HG02571 (cell line): Measurements from ENCODE around the gene ME3.

Experiments
- ATAC-seq: cut with Tn5 transposase; IDR thresholded peaks from one replicate; pipeline ENCODE4 v1.9.1; 2021; ENCODE audit warnings: mild to moderate bottlenecking, moderate library complexity; ENCODE audit not compliant: unreplicated experiment

ME3 gene

GRCh38 chr11:86693518-86693917, 21.1 kb upstream of the ME3 start:
- ATAC-seq, result no peak

GRCh38 chr11:86692746-86693145, 20.3 kb upstream of the ME3 start:
- no peak for ATAC-seq

DNA sequence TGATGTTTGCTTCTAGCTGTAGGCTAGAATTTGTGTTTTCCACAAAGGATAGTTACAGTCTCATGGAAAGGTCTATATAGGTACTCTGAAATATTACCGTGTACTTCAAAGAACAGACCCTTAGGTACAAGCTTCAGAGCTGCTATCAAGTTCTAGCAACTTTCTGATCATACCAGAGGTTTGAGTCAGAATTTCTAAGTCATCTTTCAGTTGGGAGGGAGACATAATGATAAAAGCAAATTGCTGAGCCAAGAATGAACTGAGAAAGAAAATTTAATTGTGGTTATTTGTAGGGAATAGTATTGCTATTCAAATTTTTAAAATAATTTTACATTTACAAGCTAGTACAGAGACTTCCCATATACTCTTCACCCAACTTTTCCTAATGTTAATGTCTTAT, 19.9 kb upstream of the ME3 start:
- ATAC-seq, result no peak

DNA sequence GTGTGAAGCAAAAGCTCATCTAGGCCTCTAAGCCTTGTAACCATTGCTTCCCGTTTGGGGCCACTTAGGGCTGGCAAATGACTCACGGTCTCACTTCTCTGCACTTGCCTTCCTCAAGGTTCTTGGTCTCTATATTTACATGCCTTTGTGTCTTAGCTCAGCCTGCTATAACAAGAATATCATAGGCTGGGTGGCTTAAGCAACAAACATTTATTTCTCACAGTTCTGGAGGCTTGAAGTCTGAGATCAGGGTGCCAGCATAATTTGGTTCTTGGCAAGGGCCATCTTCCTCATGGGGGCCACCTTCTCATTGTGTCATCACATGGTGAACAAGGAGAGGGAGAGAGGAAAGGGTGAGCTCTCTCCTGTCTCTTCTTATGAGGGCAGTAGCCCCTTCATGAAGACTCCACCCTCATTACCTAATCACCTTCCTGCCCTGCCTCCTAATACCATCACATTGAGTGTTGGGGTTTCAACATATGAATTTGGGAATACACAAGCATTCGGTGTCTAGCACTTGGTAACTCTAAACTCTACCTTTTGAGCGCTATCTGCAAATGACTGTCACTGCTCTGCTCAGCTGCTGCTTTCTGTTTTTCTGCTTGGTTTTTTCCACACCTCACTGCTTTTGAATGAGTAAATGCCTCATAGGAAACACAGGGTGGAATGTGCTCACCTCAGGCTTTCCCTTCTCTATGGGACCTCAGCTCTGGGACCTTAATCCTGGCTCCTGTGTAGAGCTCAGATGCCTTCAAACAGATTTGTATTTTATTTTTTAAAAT, 16.2 kb upstream of the ME3 start:
- ATAC-seq, result peak; percentile 54

DNA sequence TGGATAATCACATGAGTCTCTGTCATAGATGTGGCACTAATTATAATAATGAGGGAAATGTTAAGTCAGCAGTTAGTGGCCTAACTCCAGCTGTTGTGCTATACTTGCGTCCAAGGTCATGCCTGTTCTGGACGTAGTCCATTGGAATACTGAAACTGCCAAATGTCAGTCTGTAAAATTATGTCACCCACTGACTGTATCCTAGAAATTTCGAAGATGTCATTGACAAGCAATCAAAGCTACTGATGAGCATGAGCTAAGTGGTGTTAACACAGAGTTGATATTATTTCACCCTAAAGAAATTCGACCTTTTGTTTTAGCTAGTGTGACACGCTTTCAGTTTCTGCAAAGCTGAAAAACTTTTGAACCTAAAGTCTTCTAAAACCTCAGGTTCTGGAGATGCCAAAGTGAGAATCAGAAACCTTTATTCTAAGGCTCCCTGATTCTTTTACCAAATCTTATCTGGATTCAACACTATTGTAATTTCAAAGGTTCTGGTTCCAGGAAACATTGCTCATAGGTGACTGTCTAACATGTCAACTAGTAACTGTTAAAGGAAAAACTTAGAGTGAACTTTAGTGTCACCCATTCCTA, 14.9 kb upstream of the ME3 start:
- ATAC-seq, result no peak

DNA sequence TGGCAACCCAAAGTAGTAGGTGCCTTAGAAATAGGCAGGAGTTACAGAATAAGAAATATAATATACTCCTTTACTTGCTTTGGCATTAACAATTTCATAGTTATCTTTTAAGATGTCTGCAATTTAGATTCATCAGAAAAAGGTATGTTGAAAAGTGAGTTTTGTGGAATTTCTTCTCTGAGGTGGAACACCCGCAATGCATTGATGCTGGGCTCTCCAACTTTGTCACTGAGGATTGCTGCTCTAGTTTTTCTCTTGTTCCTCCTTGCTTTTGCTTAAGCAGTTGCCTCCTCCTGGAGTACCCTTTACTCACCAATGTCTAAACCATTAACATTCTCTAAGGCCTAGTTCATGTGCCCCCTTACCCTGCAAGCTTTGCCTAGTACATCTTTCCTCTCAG, 14.1 kb upstream of the ME3 start:
- ATAC-seq, result no peak

DNA sequence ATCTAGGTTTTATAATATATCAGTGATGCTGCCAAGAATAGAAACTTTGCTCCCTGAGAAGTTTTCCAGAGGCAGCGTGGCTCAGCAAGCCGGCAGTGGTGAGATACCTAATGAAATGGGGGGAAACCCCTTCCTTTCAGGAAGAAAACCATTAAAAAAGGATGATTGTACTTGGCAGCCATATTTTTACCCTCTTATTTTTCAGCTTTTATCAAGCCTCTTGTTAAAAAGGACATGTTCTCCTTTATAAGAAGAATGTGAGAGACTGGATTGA, 9.0 kb upstream of the ME3 start:
- no peak for ATAC-seq

- no peak for ATAC-seq
Measured at GRCh38 chr11:86680716-86681482, 8.5 kb upstream of the ME3 start.

DNA sequence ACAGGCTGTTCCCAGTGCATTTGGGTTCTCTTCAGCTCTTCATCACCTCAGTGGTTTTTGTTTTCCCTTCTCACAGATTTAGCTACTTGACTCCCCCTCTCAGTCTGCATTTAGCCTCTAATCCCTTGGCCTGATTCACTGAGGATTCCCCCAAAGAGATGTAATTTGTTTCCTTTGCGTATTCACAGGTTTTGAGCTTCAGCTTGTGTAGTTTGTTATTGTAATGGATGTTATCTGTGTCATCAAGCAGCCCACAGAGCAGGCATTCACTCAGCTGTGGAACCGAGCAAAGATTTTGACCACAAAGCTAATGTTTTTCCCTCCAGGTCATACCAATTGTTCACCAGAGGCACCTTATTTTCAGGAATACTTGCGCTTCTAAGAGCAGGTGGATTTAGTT, 6.4 kb upstream of the ME3 start:
- ATAC-seq, result no peak

GRCh38 chr11:86678296-86678695, 5.9 kb upstream of the ME3 start:
- ATAC-seq, result no peak

- no peak for ATAC-seq
Measured at GRCh38 chr11:86676533-86677154, 4.2 kb upstream of the ME3 start.

DNA sequence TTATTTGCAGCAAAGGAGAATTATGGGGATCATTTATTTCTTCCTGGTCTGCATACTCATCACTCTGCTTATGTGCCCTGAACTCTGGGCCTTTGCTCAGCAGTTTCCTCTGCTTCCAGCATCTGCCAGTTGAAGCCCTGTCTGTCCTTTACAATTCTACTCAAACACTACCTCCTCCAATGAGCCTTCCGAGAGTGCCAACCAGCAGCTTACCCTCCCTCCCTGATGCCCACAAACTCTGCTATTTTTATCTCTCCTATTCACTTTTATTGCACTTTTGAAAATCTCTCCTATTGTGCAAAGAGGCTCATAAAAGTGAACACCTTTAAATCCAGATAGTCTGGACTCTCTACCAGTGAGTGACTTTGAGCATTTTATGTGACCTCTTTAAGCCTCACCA, 3.6 kb upstream of the ME3 start:
- ATAC-seq, result no peak

DNA sequence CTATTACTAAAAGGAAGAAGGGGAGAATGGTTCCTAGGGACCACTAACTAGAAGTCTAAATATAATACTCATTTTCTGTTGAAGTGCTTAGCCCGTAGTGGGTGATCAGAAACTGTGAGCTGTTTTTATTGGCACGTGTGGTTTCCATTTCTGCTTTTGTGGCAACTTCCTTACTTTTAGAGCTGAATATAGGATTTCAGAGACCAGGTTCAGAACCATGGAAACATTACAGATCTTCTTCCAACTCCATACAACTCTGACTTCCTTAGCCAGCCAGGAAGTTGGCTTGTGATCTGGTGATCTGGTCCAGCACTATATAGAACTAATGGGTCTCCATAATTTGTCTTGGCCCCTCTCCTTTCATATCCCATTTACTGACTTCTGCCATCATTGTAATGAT, 2.6 kb upstream of the ME3 start:
- ATAC-seq, result no peak

GRCh38 chr11:86673872-86674750, 1.7 kb upstream of the ME3 start:
- no peak for ATAC-seq

DNA sequence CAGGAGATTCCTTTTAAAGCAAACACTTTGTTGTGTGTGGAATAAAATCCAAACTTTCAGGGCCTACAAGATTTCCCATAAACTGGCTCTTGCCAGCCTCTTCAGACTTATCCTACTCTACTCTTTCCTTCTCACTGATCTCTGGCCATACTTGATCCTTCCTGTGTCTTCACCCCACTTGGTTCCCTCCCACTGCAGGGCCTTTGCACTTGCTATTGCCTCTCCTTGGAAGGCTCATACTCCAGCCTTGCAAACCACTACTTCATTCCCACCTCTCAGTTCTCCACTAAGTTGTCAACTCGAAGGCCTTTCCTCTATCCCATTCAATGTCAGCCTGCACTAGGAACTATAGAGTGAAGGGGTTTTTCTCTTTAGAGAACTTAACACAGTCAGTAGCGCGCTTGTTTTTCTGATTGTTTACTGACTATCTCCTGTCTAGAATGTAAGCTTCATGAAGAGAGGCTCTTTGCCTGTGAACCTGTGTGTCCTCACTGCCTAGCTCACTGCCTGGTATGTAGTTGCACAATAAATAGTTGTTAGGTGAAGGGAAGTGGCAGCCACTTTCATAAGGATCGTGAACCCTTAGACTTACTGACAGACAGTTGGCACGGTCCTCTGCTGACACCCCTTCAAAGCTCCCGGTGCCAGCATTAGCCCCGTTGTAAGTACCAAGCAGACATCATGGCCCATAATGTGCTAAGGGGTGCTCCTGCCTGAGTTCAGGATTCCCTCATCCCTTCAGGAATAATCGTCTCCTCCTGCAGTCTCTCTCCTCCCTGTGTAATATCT, 833 bp upstream of the ME3 start:
- no peak for ATAC-seq

DNA sequence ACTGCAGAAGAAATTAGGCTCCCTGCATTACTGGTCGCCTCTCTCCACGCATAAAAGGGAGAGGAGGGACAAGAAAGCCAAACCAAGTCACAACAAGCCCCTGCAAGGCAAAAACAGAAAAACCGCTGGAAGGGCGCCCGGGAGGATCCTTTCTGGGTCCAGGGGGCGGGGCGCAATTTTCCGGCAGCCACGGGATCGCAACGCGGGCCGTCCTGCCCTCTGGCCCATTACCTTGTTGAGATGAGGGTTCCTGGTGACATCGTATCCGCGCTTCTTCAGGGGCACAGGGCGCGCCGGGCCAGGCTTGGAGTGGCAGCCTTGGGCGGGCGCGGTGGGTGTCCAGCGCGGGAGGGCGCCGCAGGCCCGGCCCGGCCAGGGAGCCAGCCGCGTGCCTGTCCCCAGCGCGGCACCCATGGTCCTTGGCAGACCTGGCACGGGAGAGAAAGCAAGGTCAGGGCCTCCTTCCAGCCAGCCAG, 847 bp downstream of the ME3 start:
- no peak for ATAC-seq

DNA sequence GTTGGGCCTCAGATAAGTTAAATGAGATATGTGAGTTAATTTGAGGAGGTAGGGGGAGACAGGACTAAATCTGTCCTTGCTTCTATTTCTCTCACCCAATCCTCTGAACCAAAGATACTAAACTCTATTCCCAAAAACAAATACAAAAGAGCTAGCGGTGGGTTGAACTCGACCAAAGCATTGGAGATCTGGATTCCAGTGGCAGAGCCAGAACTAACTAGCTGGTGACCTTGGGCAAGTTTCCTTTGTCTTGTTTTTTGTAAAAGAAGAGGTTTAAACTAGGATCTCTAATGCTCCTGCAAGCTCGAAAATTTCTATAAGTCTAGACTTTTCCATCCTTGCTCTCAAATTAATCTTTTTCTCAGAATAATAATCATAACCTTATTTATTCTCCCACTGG, 1.5 kb downstream of the ME3 start:
- ATAC-seq, result no peak

- no peak for ATAC-seq
Measured at GRCh38 chr11:86670181-86670580, 2.2 kb downstream of the ME3 start.

GRCh38 chr11:86669424-86669823, 3.0 kb downstream of the ME3 start:
- ATAC-seq, result no peak

DNA sequence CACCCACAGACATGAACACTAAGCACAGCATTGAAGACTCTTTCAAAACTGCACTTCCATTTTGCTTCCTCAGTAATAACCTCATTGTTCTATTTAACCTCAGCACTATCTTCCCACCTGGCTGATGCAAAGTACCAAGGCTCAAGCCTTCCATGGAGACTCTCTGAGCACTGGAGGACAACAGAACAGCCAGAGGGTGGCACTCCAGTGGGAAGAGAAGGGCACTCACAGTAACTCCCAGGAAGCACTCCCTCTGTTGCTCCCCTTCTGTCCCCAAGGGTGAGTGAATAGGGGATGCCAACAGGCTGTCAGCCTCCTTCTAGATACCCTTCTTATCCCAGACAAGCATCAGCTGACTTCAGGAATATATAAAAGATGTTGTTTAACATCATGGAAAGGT, 3.5 kb downstream of the ME3 start:
- ATAC-seq, result no peak
